Upper lobe of left lung (tissue), 6 donors: Measurements from ENCODE around the gene ADAM21. TPM values are rescaled to one million over a fixed set of nuclear protein-coding genes. Genes with fewer than 3 reads are reported as not detected.
"Not testable (repeated sequence)": the region's sequence is repeated elsewhere in the genome, so short reads cannot be mapped to it uniquely, and the experiment has no call there.

Experiments used
- ATAC-seq, 2 donors: fragments of 200-7000 bp; cut with Tn5 transposase; one replicate each; pipeline ENCODE4 v1.9.1; 2022; ENCODE audit warnings: mild to moderate bottlenecking in 2 of 2, moderate library complexity in 2 of 2; ENCODE audit not compliant: low FRiP score in 2 of 2
- DNase-seq, 2 donors: peaks; one replicate each; pipeline ENCODE4 v3.0.0-alpha.2; 2019 to 2020
- H3K27ac ChIP-seq, 4 donors: fragments of 200-600 bp; sonication (generic); one replicate each; pipeline ENCODE4 v1.5.1; 2016 to 2019
- H3K27me3 ChIP-seq, 4 donors: fragments of 200-600 bp; sonication (generic); one replicate each; pipeline ENCODE4 v1.5.1; 2017 to 2019
- H3K36me3 ChIP-seq, 4 donors: fragments of 200-600 bp; sonication (generic); one replicate each; pipeline ENCODE4 v1.5.1; 2016 to 2019
- H3K4me1 ChIP-seq, 4 donors: fragments of 200-600 bp; sonication (generic); one replicate each; pipeline ENCODE4 v1.5.1; 2018 to 2019
- H3K4me3 ChIP-seq, 4 donors: fragments of 200-600 bp; sonication (generic); one replicate each; pipeline ENCODE4 v1.5.1; 2017 to 2019; ENCODE audit warnings: mild to moderate bottlenecking in 2 of 4, moderate library complexity in 1 of 4
- H3K9me3 ChIP-seq, 4 donors: fragments of 200-600 bp; sonication (generic); one replicate each; pipeline ENCODE4 v1.5.1; 2018 to 2019
- EP300 ChIP-seq, 4 donors: sonication (generic); formaldehyde crosslinking; IDR thresholded peaks; one replicate each; pipeline ENCODE4 v1.5.1; 2017; ENCODE audit warnings: antibody characterized with exemption in 4 of 4, control low read depth in 2 of 4
- POLR2A ChIP-seq, 4 donors: fragments of 450-650 bp; IDR thresholded peaks; one replicate each; pipeline ENCODE4 v1.5.1; 2016 to 2017; ENCODE audit warnings: antibody characterized with exemption in 4 of 4, mild to moderate bottlenecking in 2 of 4
- POLR2AphosphoS5 ChIP-seq, 2 donors: sonication (generic); formaldehyde crosslinking; IDR thresholded peaks; one replicate each; pipeline ENCODE4 v1.5.1; 2017; ENCODE audit warnings: antibody characterized with exemption in 2 of 2
- WGBS, 2 donors: methylation state at CpG; one replicate each; pipeline ENCODE4 v1.1.5; 2017 to 2018; 5-methylcytosine and 5-hydroxymethylcytosine counted together
- total RNA-seq, 6 donors: library from RNA; depleted of rRNA in 4 of 6; stranded (reverse); fragments of >200 nt in 4 of 6; gene quantifications; one replicate each; pipeline versions ENCODE4 v1.1.0 to v1.2.1, GENCODE V29; 2016 to 2021
- TF ChIP-seq, protein P1 (sequence below), 6 experiments: fragments of 450-650 bp in 4 of 6; fragments of 200-600 bp in 2 of 6; sonication (generic) in 2 of 6; IDR thresholded peaks; one replicate each; pipeline ENCODE4 v1.5.1; 2016 to 2019; ENCODE audit warnings: antibody characterized with exemption in 6 of 6
- donor health status: DM: no; HTN: no; CAD: no; lungs with moderate emphysema.
- donor health status: DM: no; HTN: yes; CAD: no; lungs with severe emphysema.

The ADAM21 gene
- total RNA-seq, 6 donors from 2014 or later = 0.17 to 0.39 TPM; not detected in 4

DNA sequence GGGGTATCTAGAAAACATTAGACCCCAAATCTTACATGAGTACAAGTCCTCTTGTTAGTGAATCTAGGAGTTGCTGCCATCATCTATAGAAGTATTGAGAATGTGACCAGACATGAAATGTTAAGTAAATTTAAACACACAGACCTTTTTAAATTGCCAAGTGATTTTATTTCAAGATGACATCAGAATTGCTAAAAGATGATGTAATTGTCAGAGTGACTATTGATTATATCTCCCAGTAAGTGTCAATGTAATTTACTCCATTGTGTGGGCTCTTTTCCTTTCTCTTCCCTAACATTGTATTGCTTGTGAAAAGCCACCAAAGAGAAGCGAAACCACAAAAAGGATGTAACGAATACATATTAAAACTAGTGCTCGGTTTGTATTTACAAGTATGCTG, 16.8 kb downstream of the ADAM21 start:
- WGBS, 2 donors = 87 to 89% methylated on average over 3 of the region's 3 CpGs
- DNase-seq (no peak), ATAC-seq (no peak)

DNA sequence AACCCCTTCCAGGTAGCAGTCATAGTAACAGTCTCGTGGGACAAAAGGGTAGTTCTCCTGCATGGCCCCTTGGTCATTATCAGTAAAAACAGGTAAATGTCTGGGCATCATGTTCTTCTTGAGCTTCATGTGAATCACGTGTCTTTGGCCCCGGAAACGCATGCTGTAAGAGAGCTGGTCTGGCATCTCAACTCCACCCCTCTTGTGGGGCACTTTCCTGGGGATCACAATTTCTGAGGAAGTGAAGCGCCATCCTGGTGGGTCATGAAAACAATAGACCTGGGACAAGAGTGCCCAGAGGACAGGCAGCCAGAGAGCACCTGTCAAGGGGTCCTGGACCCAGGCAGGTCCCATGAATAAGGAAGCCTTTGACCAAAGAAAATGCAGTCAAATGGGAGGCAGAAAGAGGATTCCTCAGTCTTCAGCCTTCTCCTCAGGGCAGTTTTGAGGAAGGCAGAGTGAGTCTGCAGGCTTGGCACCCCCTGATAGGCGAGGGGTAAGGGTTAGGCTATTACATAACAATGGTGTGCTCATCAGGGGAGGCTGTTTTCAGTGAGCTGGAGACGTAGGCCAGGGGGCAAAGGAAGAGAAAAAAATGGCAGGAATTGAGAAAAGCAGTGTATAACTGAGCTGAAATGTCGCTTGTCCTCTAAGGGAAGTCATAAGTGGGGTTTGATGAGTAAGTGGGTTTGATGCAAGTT, 19.0 kb downstream of the ADAM21 start:
- H3K4me1 ChIP-seq, H3K27ac ChIP-seq, ATAC-seq, H3K27me3 ChIP-seq, H3K4me3 ChIP-seq, H3K36me3 ChIP-seq, H3K9me3 ChIP-seq, DNase-seq: not testable (repeated sequence)
- WGBS, 2 donors = 75 to 76% methylated on average over 4 of the region's 8 CpGs

More for the DNA sequence above, 16.8 kb downstream of the ADAM21 start:
- no peaks in the 10 kb centered on the region for H3K27me3 ChIP-seq
- H3K36me3 ChIP-seq = peaks cover 0 to 3% (median 0%) of the 10 kb centered on the region in 4 donors
- H3K4me1 ChIP-seq = no peaks in the 10 kb centered on the region
- H3K27ac ChIP-seq = no peak overlapping the region
- no peak overlapping the region for H3K4me3 ChIP-seq
- no peaks in the 10 kb centered on the region for H3K9me3 ChIP-seq
- TF ChIP-seq POLR2A (IDR thresholded peaks at IDR 0.05) (no peak), POLR2AphosphoS5 (IDR thresholded peaks at IDR 0.05) (no peak), EP300 (IDR thresholded peaks at IDR 0.05) (no peak)
- TF ChIP-seq, protein P1, sequence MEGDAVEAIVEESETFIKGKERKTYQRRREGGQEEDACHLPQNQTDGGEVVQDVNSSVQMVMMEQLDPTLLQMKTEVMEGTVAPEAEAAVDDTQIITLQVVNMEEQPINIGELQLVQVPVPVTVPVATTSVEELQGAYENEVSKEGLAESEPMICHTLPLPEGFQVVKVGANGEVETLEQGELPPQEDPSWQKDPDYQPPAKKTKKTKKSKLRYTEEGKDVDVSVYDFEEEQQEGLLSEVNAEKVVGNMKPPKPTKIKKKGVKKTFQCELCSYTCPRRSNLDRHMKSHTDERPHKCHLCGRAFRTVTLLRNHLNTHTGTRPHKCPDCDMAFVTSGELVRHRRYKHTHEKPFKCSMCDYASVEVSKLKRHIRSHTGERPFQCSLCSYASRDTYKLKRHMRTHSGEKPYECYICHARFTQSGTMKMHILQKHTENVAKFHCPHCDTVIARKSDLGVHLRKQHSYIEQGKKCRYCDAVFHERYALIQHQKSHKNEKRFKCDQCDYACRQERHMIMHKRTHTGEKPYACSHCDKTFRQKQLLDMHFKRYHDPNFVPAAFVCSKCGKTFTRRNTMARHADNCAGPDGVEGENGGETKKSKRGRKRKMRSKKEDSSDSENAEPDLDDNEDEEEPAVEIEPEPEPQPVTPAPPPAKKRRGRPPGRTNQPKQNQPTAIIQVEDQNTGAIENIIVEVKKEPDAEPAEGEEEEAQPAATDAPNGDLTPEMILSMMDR (IDR thresholded peaks at IDR 0.05) = no peak

DNA sequence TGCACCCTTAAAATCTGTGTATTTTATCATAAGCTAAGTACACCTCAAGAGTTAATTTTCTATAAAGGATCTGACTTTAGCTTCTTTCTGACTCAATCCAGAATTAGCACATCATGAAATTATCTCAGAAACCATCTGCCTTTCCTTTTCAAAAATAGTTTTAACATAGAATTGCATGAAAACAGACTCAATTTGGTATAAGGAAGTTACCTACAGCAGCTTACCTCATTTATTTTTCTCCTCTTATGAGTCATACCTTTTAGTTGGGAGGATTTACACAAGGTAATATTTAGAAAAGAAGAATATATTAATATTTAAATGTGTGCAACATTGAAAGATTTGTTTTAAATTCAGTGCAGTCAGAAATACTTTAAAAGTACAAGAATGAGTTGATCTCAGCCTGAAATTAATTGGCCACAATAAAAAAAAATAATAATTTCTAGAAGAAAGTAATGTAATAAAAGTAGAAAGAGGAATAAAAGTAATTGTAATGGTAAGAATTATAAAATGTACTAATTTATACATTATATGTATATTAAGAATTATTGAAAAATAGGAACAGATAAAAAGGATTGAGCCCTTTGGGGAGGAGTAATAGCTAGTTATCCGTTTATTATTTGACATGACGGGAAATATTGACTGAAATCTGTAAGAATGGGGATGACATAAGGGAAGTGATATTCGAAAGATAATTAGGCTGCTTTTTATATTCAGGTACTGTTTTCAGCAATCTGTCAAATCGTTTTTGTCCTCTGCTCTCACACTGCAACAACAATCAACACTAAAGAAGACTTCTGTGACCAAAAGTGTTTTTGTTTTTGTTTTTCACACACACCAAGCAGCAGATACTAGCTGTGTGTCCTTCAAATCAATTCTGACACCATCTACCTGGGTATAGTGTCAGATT, 20.5 kb downstream of the ADAM21 start:
- ATAC-seq = no peak
- no peaks in the 10 kb centered on the region for H3K27me3 ChIP-seq
- H3K4me1 ChIP-seq = no peaks in the 10 kb centered on the region
- H3K27ac ChIP-seq = no peak overlapping the region
- peaks cover 0 to 3% (median 0%) of the 10 kb centered on the region in 4 donors for H3K36me3 ChIP-seq
- no peak for DNase-seq
- 88 to 90% methylated on average over 4 of the region's 4 CpGs for WGBS, 2 donors
- TF ChIP-seq POLR2A (IDR thresholded peaks at IDR 0.05) (no peak), POLR2AphosphoS5 (IDR thresholded peaks at IDR 0.05) (no peak), EP300 (IDR thresholded peaks at IDR 0.05) (no peak)
- TF ChIP-seq, protein P1 (IDR thresholded peaks at IDR 0.05) = no peak
- no peak overlapping the region for H3K4me3 ChIP-seq
- H3K9me3 ChIP-seq = no peaks in the 10 kb centered on the region

DNA sequence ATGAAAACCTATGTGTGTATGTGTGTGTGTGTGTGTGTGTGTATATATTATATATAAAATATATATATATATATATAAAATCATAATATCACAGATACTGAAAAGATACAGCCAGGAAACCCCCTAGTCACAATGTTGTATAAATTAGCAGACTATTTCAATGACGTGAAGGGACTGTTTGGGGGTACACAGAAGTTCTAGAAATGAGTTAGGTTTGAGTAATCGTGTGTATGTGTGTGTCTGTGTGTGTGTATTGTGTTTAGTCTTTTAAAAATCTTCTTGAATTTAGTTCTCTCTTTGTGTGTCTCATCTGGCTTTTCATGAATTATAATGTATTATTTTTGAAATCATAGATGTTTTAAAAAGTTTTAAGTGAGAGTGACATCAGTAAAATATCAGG, 21.9 kb downstream of the ADAM21 start:
- no peak for DNase-seq
- Histone ChIP-seq H3K36me3 (peaks cover 0 to 3% (median 0%) of the 10 kb centered on the region in 4 donors), H3K4me3 (no peak overlapping the region), H3K27ac (no peak overlapping the region), H3K27me3 (no peaks in the 10 kb centered on the region), H3K4me1 (no peaks in the 10 kb centered on the region), H3K9me3 (no peaks in the 10 kb centered on the region)
- TF ChIP-seq POLR2AphosphoS5 (IDR thresholded peaks at IDR 0.05) (no peak), EP300 (IDR thresholded peaks at IDR 0.05) (no peak), POLR2A (IDR thresholded peaks at IDR 0.05) (no peak)
- TF ChIP-seq, protein P1 (IDR thresholded peaks at IDR 0.05) = no peak
- no peak for ATAC-seq
- WGBS, 2 donors = 83% methylated on average over 2 of the region's 2 CpGs

DNA sequence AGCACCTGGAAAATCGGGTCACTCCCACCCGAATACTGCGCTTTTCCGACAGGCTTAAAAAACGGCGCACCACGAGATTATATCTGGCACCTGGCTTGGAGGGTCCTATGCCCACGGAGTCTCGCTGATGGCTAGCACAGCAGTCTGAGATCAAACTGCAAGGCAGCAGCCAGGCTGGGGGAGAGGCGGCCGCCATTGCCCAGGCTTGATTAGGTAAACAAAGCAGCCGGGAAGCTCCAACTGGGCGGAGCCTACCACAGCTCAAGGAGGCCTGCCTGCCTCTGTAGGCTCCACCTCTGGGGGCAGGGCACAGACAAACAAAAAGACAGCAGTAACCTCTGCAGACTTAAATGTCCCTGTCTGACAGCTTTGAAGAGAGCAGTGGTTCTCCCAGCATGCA, 23.5 kb downstream of the ADAM21 start:
- WGBS, 2 donors = 86% methylated on average over 13 of the region's 13 CpGs; no CpG with 5 or more reads in 1 of the 2 donors
- H3K36me3 ChIP-seq, H3K4me1 ChIP-seq, H3K4me3 ChIP-seq, H3K27ac ChIP-seq, H3K27me3 ChIP-seq, H3K9me3 ChIP-seq, ATAC-seq: not testable (repeated sequence)
- DNase-seq = peak in 1 of 2 donors; percentile 51

DNA sequence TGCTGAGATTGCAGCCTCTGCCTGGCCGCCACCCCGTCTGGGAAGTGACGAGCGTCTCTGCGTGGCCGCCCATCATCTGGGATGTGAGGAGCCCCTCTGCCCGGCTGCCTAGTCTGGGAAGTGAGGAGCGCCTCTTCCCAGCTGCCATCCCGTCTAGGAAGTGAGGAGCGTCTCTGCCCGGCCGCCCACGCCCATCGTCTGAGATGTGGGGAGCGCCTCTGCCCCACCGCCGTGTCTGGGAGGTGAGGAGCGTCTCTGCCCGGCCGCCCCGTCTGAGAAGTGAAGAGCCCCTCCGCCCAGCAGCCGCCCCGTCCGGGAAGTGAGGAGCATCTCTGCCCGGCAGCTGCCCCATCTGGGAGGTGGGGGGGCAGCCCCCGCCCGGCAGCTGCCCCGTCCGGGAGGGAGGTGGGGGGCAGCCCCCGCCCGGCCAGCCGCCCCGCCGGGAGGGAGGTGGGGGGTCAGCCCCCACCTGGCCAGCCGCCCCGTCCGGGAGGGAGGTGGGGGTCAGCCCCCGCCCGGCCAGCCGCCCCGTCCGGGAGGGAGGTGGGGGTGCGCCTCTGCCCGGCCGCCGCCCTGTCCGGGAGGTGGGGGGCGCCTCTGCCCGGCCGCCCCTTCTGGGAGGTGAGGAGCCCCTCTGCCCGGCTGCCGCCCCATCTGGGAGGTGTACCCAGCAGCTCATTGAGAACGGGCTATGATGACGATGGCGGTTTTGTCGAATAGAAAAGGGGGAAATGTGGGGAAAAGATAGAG, 25.6 kb downstream of the ADAM21 start:
- 88 to 96% methylated on average over 20 to 33 of the region's 57 CpGs for WGBS, 2 donors
- H3K9me3 ChIP-seq, H3K27ac ChIP-seq, ATAC-seq, H3K27me3 ChIP-seq, H3K36me3 ChIP-seq, H3K4me1 ChIP-seq, H3K4me3 ChIP-seq: not testable (repeated sequence)
- peak in 1 of 2 donors; percentile 69 for DNase-seq
